Measurements from ENCODE around the gene ZNF774.
"Not testable (repeated sequence)": the region's sequence is repeated elsewhere in the genome, so short reads cannot be mapped to it uniquely, and the experiment has no call there.

The ZNF774 gene

DNA sequence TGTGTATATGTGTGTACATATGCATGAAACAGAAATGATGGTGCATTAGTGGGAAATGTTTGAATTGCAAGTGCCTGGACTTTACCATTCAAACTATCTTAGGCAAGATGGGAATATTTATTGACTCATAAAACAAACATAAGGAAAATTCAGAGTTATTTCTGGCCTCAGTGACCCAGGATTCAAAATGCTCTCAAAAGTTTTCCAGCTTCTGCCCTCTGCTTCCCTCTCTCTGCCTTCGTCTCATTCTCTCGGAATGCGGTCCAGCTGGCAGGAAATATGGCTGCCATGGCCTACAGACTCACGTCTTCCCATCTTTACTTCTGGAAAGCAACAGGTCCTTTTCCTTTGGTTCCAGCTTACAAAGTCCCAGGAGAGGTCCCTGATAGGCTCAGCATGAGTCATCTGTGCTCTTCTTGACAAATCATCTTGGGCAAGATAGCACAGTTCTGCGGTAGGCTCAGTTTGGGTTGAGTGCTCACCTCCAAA lies 8.7 kb upstream of the ZNF774 start:
- H3K4me3 ChIP-seq (ENCODE audit: control insufficient read depth, low read depth, low read length), result no peak overlapping the region
- TF ChIP-seq, protein P1, sequence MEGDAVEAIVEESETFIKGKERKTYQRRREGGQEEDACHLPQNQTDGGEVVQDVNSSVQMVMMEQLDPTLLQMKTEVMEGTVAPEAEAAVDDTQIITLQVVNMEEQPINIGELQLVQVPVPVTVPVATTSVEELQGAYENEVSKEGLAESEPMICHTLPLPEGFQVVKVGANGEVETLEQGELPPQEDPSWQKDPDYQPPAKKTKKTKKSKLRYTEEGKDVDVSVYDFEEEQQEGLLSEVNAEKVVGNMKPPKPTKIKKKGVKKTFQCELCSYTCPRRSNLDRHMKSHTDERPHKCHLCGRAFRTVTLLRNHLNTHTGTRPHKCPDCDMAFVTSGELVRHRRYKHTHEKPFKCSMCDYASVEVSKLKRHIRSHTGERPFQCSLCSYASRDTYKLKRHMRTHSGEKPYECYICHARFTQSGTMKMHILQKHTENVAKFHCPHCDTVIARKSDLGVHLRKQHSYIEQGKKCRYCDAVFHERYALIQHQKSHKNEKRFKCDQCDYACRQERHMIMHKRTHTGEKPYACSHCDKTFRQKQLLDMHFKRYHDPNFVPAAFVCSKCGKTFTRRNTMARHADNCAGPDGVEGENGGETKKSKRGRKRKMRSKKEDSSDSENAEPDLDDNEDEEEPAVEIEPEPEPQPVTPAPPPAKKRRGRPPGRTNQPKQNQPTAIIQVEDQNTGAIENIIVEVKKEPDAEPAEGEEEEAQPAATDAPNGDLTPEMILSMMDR (conservative IDR thresholded peaks at IDR 0.05; ENCODE audit: control insufficient read depth, insufficient read depth, low read depth, low read length), result no peak
- peak; percentile 71 for DNase-seq (ENCODE audit: low read depth)

DNA sequence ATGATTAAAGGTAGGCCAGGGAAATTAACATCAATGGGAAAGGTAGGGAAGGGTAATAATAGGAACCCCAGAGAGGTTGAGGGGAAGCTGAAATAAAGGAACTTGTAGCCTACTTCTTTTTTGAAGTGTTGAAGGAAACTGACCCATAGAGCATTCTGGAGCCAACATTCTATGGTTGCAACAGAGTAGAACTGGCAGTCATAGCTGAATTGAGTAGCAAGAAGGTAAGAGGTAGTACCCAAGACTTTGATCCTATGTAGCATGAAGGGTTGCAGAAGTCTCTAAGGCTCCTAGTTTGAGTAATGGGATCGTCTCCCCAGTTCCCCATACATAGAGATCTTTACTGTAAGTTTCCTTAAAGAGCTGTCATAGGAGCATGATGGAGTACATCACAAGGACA lies 7.4 kb upstream of the ZNF774 start:
- no peak overlapping the region for H3K4me3 ChIP-seq (ENCODE audit: control insufficient read depth, low read depth, low read length)
- DNase-seq (ENCODE audit: low read depth), result no peak
- TF ChIP-seq, protein P1 (conservative IDR thresholded peaks at IDR 0.05; ENCODE audit: control insufficient read depth, insufficient read depth, low read depth, low read length), result no peak

DNA sequence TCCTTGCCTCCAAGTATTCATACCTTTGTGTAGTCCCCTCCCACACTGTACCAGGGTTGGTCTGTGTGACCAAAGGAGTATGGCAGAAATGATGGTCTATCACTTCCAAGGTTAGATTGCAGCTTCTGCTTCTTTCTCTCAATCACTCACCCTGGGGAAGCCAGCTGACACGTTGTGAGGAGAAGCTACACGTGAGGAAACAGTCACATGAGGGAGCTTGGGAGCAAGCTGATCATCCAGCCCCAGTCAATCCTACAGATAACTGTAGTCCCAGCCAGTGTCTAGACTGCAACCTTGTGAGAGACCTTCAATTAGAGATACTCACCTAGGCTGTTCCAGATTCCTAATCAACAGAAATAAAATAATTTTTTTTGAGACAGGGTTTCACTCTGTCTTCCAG lies 6.2 kb upstream of the ZNF774 start:
- no peak for DNase-seq (ENCODE audit: low read depth)
- no peak overlapping the region for H3K4me3 ChIP-seq (ENCODE audit: control insufficient read depth, low read depth, low read length)
- TF ChIP-seq, protein P1 (conservative IDR thresholded peaks at IDR 0.05; ENCODE audit: control insufficient read depth, insufficient read depth, low read depth, low read length), result no peak

DNA sequence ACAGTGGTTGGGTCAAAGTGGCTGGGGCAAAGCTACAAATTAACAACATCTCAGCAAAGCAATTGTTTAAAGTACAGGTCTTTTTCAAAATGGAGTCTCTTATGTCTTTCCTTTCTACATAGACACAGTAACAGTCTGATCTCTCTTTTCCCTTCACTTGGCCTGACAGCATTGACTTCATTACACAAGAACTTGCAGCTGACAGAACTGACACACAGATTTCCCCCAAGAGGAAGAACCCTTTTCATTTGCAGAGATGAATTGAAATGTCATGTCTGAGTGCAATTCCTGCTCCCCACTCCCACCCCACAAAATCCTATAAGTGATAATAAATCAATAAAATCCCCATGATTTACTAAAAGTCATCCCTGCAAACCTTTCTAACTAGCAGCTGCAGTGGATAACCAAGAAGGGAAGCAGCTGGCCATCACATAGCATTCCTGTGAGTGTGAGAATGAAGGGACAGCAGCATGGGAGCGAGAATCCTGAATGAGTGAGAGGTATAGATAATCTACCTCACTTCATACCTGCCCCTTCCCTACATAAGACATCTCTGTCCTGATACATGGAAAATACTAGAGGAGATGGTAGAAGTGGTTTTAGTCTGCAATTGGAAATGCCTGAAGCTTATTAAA lies 4.5 kb upstream of the ZNF774 start:
- not testable (repeated sequence) for DNase-seq (ENCODE audit: low read depth); H3K4me3 ChIP-seq (ENCODE audit: control insufficient read depth, low read depth, low read length)

DNA sequence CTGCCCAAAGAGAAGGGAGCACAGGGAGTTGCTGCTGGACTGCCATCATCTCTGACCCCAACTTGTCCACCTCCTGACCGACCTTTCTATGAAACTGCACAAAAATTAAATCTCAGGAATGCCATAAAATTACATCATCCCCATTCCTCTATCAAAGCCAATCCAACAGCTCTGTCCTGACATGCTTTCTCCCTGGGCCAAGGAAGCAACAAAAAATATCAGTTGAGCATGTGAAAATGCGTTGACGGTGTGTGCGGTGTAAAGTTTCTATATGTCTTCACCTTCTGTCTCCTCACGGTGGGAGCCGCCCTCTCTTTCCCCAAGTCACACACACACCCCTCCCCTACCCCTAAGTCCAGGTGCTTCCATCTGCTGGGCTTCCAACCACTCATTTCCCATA lies 3.6 kb upstream of the ZNF774 start:
- TF ChIP-seq, protein P1 (conservative IDR thresholded peaks at IDR 0.05; ENCODE audit: control insufficient read depth, insufficient read depth, low read depth, low read length), result no peak

DNA sequence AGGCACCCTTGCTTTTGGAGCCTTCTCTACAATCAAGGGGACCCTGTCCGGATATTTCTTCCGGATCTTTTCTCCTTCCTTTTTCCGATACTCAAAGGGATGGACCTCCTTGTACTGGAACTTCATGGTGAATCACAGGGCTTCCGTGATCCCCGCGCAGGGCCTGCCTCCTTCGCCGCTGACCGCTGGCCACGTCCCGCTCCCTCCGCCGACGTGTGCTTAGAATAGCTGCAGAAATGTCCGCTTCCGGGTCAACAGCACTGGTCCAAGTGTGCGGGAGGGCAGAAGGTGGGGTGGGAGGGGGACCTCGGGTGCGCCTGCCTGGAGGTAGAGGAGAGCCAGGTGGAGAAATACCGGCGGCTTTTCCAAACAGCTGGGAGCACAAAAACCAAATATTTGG lies 3.0 kb upstream of the ZNF774 start:
- H3K4me3 ChIP-seq (ENCODE audit: control insufficient read depth, low read depth, low read length), result no peak overlapping the region
- DNase-seq (ENCODE audit: low read depth), result no peak
- TF ChIP-seq, protein P1 (conservative IDR thresholded peaks at IDR 0.05; ENCODE audit: control insufficient read depth, insufficient read depth, low read depth, low read length), result no peak

More for the DNA sequence above, 3.6 kb upstream of the ZNF774 start:
- no peak for DNase-seq (ENCODE audit: low read depth)
- no peak overlapping the region for H3K4me3 ChIP-seq (ENCODE audit: control insufficient read depth, low read depth, low read length)

DNA sequence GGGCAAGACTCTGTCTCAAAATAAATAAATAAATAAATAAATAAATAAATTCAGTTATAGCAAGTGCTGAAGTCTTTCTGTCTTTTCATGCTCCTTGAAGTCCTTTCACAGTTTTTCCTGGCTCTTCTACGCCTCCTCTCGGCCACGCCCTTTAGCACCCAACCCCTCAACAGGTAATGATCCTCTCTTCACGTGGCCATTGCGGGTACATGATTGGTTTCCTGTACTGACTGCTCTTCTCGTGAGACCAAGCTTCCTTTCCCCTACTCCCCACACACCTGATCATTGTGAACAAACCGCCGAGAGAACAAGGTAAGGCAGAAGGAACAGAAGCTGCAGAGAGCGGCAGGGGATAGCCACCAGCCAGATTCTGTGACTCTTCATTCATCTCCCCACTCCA lies 2.3 kb upstream of the ZNF774 start:
- TF ChIP-seq, protein P1 (conservative IDR thresholded peaks at IDR 0.05; ENCODE audit: control insufficient read depth, insufficient read depth, low read depth, low read length), result no peak
- DNase-seq (ENCODE audit: low read depth), result no peak
- H3K4me3 ChIP-seq (ENCODE audit: control insufficient read depth, low read depth, low read length), result no peak overlapping the region

Measured in fibroblast of mammary gland (primary cell).